Transverse colon (tissue), 4 donors: ENCODE measurements around the gene UBXN1. TPM values are rescaled to one million over a fixed set of nuclear protein-coding genes. Genes with fewer than 3 reads are reported as not detected.
A peak's percentile ranks its signal among the peaks of the same experiment; 100 is the strongest.

Experiments used
- DNase-seq: peaks from one replicate; pipeline ENCODE4 v3.0.0-alpha.2; 2019
- H3K27ac ChIP-seq, 4 donors: fragments of 200-600 bp; sonication (generic); 2 replicates each; pipeline ENCODE4 v1.5.1; 2016 to 2018; ENCODE audit warnings: inconsistent platforms in 4 of 4
- H3K27me3 ChIP-seq: fragments of 200-600 bp; sonication (generic); 2 replicates; pipeline ENCODE4 v1.5.1; 2017; ENCODE audit warnings: inconsistent platforms
- H3K36me3 ChIP-seq, 4 donors: fragments of 200-600 bp; sonication (generic); 2 replicates each; pipeline ENCODE4 v1.5.1; 2017 to 2019; ENCODE audit warnings: inconsistent platforms in 4 of 4
- H3K4me1 ChIP-seq, 4 donors: fragments of 200-600 bp; sonication (generic); 2 replicates each; pipeline ENCODE4 v1.5.1; 2017 to 2020; ENCODE audit warnings: inconsistent platforms in 4 of 4
- H3K4me3 ChIP-seq, 4 donors: fragments of 200-600 bp; sonication (generic); 1 replicate in 1 of 4; 2 replicates in 3 of 4; pipeline versions ENCODE4 v1.5.1 to v1.6.1; 2017 to 2019; ENCODE audit warnings: inconsistent platforms in 4 of 4
- H3K9me3 ChIP-seq, 2 donors: fragments of 200-600 bp; sonication (generic); 2 replicates each; pipeline ENCODE4 v1.5.1; 2017 to 2019; ENCODE audit warnings: inconsistent platforms in 2 of 2
- EP300 ChIP-seq: sonication (generic); formaldehyde crosslinking; IDR thresholded peaks from one replicate; pipeline ENCODE4 v1.6.1; 2017; ENCODE audit warnings: antibody characterized with exemption, low read depth
- POLR2A ChIP-seq: fragments of 450-650 bp; IDR thresholded peaks from one replicate; pipeline ENCODE4 v1.6.1; 2016; ENCODE audit warnings: antibody characterized with exemption, mild to moderate bottlenecking, moderate library complexity
- POLR2AphosphoS5 ChIP-seq, 3 donors: sonication (generic); formaldehyde crosslinking; IDR thresholded peaks; one replicate each; pipeline ENCODE4 v1.6.1; 2016; ENCODE audit warnings: antibody characterized with exemption in 3 of 3
- WGBS, 2 donors: methylation state at CpG; one replicate each; pipeline ENCODE4 v1.1.5; 2018; ENCODE audit warnings: low coverage in 1 of 2; 5-methylcytosine and 5-hydroxymethylcytosine counted together
- in situ Hi-C, 4 donors: fragments of 200-750 bp; cut with MboI; loops; one replicate each; pipeline versions ENCODE4 v1.15.0 to v1.15.1; 2017; ENCODE audit warnings: low sequenced_read_pairs in 3 of 4, low pct_ligation_motif_present in 1 of 4, low pct_unique_long_range_greater_than_20kb in 1 of 4
- intact Hi-C: fragments of 100-400 bp; cut with DNase I; formaldehyde crosslinking; loops from one replicate; pipeline ENCODE4 v1.15.1; 2023; ENCODE audit warnings: low total_unique reads
- total RNA-seq, 4 donors: library from RNA; depleted of rRNA; stranded (reverse); fragments of >200 nt; gene quantifications; one replicate each; pipeline ENCODE4 v1.1.0, GENCODE V29; 2016
- TF ChIP-seq, protein P1 (sequence below), 5 experiments: fragments of 200-600 bp in 3 of 5; fragments of 450-650 bp in 2 of 5; sonication (generic) in 3 of 5; IDR thresholded peaks; 1 replicate in 2 of 5; 2 replicates in 3 of 5; pipeline ENCODE4 v1.5.1; 2016 to 2017; ENCODE audit warnings: antibody characterized with exemption in 5 of 5, inconsistent platforms in 3 of 5, mild to moderate bottlenecking in 2 of 5, moderate library complexity in 1 of 5

Gene UBXN1
- total RNA-seq, 4 donors from 2014 or later = 129 to 219 (median 142) TPM

DNA sequence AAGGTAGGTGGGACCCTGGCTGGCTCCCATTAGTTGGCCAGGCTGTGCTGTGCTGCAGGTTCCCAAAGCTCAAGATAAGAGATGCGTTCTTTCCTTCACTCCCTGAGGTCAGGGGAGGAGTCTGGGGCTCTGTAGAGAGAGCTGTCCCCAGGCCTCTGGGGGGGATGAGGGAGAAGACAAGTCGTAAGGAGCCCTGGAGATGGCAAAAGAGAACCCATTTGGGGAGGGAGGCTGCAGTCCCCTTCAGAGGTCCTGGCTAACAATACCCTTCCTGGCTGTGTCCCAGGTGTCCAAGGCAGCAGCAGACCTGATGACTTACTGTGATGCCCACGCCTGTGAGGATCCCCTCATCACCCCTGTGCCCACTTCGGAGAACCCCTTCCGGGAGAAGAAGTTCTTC lies 29.5 kb upstream of the UBXN1 start:
- in situ Hi-C loops = no loop called here
- peaks cover 33 to 53% (median 40%) of the 10 kb centered on the region in 4 donors for H3K4me1 ChIP-seq
- peak overlapping the region in 2 of 4 donors; percentile 50 to 71 for H3K4me3 ChIP-seq
- WGBS, 2 donors = 60 to 86% methylated on average over 1 to 5 of the region's 5 CpGs
- H3K36me3 ChIP-seq = peaks cover 0 to 10% (median 0%) of the 10 kb centered on the region in 4 donors
- intact Hi-C loops = no loop called here
- no peak for DNase-seq
- H3K27ac ChIP-seq = peak overlapping the region; percentile 93 to 98 (median 96)
- H3K27me3 ChIP-seq = no peaks in the 10 kb centered on the region
- no peaks in the 10 kb centered on the region for H3K9me3 ChIP-seq
- TF ChIP-seq, protein P1, sequence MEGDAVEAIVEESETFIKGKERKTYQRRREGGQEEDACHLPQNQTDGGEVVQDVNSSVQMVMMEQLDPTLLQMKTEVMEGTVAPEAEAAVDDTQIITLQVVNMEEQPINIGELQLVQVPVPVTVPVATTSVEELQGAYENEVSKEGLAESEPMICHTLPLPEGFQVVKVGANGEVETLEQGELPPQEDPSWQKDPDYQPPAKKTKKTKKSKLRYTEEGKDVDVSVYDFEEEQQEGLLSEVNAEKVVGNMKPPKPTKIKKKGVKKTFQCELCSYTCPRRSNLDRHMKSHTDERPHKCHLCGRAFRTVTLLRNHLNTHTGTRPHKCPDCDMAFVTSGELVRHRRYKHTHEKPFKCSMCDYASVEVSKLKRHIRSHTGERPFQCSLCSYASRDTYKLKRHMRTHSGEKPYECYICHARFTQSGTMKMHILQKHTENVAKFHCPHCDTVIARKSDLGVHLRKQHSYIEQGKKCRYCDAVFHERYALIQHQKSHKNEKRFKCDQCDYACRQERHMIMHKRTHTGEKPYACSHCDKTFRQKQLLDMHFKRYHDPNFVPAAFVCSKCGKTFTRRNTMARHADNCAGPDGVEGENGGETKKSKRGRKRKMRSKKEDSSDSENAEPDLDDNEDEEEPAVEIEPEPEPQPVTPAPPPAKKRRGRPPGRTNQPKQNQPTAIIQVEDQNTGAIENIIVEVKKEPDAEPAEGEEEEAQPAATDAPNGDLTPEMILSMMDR (IDR thresholded peaks at IDR 0.05) = no peak
- no peak for TF ChIP-seq POLR2AphosphoS5 (IDR thresholded peaks at IDR 0.05)

DNA sequence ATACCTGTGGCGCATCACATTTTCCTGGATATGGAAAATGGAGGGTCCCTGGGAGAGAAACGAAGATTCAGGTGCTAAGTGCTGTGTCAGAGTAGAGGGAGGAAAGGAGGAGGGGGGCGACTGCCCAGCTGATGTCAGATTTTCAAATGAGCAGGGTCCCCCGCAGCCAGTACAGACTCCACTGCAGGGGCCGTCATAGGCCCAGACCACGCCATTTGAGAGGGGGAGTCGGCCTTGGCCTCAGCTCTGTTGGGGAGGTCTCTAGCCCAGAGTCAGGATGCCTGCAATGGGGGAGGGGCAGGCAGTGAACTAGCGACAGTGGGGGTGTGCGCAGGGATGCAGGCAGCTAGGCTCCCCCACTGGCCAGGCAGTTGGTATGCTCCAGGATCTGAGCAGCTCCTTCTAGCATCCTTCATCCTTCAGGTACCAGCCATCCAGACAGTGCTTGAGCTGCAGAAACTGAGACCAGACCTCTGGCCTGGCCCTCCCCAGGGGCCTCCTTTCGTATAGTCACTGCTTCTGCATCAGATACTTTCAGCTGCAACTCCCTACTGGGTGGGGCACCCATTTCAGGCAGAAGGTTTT lies 28.5 kb upstream of the UBXN1 start, which contains the start of the genes BSCL2 and GNG3:
TSS of gene BSCL2 (minus strand) at position 148 of the 585 bp plus-strand sequence. CDS start 229 bp downstream, outside the sequence.
TSS of gene GNG3 (plus strand) at position 400 of the 585 bp plus-strand sequence. CDS start 620 bp downstream, outside the sequence.
- H3K36me3 ChIP-seq = peaks cover 0 to 7% (median 0%) of the 10 kb centered on the region in 4 donors
- no peaks in the 10 kb centered on the region for H3K9me3 ChIP-seq
- H3K27ac ChIP-seq = peak within 1 kb of the TSS; percentile 93 to 98 (median 96)
- peaks cover 31 to 44% (median 36%) of the 10 kb centered on the region in 4 donors for H3K4me1 ChIP-seq
- TF ChIP-seq EP300 (no peak), POLR2AphosphoS5 (IDR thresholded peaks at IDR 0.05) (no peak)
- in situ Hi-C loops = no loop called here
- 93% methylated on average over 9 of the region's 10 CpGs; no CpG with 5 or more reads in 1 of the 2 donors for WGBS, 2 donors
- intact Hi-C loops = no loop called here
- DNase-seq = no peak
- H3K27me3 ChIP-seq = no peaks in the 10 kb centered on the region
- H3K4me3 ChIP-seq = peak within 1 kb of the TSS; percentile 57 to 71 (median 64)

DNA sequence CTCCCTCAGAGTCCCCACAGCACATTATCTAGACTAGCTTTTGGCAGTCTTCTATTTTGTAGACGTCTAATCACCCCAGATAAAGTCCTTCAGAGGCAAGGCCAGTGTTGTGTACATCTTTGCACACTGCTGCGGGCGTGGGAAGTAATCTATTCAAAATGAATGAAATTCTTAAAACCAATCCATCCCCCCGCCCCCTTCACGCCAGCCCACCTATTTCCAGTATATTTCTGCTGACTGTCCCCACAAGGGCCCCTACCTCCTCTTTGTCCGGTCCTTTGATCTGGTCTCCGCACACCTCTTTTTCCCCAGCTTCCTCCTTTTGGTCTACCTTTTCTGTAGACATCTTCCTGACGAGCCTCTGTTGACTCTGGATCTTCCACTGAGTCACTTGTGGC lies 28.0 kb upstream of the UBXN1 start:
- Histone ChIP-seq H3K36me3 (peaks cover 0 to 7% (median 0%) of the 10 kb centered on the region in 4 donors), H3K9me3 (no peaks in the 10 kb centered on the region), H3K27me3 (no peaks in the 10 kb centered on the region), H3K4me1 (peaks cover 31 to 44% (median 36%) of the 10 kb centered on the region in 4 donors), H3K4me3 (peak overlapping the region; percentile 57 to 70 (median 64)), H3K27ac (peak overlapping the region; percentile 85 to 92 (median 90))
- in situ Hi-C loops = no loop called here
- intact Hi-C loops = no loop called here
- no peak for DNase-seq
- TF ChIP-seq POLR2AphosphoS5 (IDR thresholded peaks at IDR 0.05) (no peak), EP300 (no peak), POLR2A (no peak)
- TF ChIP-seq, protein P1 (IDR thresholded peaks at IDR 0.05) = no peak
- 72 to 83% methylated on average over 7 to 8 of the region's 8 CpGs for WGBS, 2 donors

DNA sequence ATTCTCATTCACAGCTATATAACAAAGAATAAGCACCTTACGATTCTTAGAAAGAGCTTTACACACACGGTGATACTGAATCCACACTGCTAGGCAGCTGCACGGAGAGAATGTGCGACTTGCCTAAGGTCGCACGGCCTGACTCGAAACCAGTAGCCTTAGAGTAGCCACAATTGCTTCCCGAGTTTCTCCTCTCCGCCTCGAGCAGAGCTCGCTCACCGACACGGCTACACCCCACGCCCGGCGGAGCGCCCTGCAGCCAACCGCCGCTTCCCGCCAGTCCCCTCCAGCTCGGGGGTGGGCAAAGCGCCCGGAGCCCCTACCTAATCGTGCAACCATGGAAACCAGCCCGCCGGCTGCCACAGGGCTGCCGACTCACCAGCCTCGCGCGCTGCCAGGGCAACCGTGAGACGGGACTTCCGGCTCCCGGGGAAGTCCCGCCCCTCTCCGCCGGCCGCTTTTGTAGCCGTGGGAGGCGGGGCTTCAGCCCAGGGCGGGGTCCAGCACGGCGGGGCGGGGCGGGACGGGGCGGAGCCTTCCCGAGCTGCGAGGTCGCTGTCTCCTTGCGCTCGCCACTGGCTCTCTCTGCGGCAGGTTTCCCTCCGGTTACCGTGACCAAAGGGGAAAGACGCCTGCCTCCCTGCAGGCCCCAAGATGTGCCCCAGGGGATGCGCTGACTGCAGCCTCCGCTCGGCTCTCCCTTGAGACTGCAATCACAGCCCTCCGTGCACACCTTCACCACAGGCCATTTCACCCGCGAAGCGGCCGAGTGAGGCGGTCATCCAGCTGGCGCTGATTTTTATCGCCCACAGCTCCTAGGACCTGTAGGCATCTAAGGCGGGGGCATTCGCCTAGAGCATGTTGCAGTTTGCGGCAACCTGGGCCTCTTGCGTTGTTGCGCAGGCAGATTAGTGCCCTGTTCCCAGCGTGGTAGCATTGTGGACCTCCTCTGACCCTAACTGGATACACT lies 27.3 kb upstream of the UBXN1 start:
- Histone ChIP-seq H3K36me3 (peaks cover 0 to 3% (median 0%) of the 10 kb centered on the region in 4 donors), H3K4me3 (peak overlapping the region; percentile 57 to 70 (median 64)), H3K27me3 (no peaks in the 10 kb centered on the region), H3K9me3 (no peaks in the 10 kb centered on the region), H3K27ac (peak overlapping the region; percentile 85 to 92 (median 90)), H3K4me1 (peaks cover 31 to 44% (median 36%) of the 10 kb centered on the region in 4 donors)
- no peak for TF ChIP-seq EP300
- TF ChIP-seq, protein P1 (IDR thresholded peaks at IDR 0.05) = no peak
- TF ChIP-seq POLR2AphosphoS5 (IDR thresholded peaks at IDR 0.05) = peak; percentile 65 to 82 (median 75)
- TF ChIP-seq POLR2A = peak; percentile 65
- in situ Hi-C loops = no loop called here
- WGBS, 2 donors = 0 to 5% methylated on average over 3 to 45 of the region's 73 CpGs
- peak; percentile 96 for DNase-seq
- intact Hi-C loops = no loop called here
